Measurements from ENCODE around the gene PPP2R2C.

The PPP2R2C gene

DNA sequence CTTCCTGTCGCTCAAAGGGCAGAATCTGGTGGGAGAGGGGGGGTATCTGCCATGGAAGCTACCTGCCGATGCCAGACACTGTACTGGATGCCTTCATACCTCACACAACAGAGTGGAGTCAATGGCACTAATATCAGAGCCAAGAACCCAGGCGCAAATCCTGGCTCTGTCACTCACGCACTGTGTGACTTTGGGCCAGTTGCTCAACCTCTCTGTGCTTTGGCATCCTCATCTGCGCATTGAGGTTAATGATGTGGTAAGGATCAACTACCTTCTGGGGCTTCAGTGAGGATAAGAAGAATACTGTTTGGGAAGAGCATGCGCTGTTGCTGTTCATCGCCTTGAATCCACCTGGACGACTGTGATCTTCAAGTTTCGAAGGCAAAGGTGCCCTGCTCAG, 70.6 kb downstream of the PPP2R2C start:
- no peak overlapping the region for H3K4me3 ChIP-seq (ENCODE audit: low read depth, low read length)
- no peak for TF ChIP-seq CTCF (IDR thresholded peaks at IDR 0.05; ENCODE audit: control insufficient read depth, extremely low read depth, insufficient read depth)
- DNase-seq (ENCODE audit: low read depth) = no peak

GRCh38 chr4:6396696-6397236, 75.6 kb downstream of the PPP2R2C start:
- no peak overlapping the region for H3K4me3 ChIP-seq (ENCODE audit: low read depth, low read length)
- TF ChIP-seq CTCF (IDR thresholded peaks at IDR 0.05; ENCODE audit: control insufficient read depth, extremely low read depth, insufficient read depth) = no peak
- DNase-seq (ENCODE audit: low read depth) = no peak

DNA sequence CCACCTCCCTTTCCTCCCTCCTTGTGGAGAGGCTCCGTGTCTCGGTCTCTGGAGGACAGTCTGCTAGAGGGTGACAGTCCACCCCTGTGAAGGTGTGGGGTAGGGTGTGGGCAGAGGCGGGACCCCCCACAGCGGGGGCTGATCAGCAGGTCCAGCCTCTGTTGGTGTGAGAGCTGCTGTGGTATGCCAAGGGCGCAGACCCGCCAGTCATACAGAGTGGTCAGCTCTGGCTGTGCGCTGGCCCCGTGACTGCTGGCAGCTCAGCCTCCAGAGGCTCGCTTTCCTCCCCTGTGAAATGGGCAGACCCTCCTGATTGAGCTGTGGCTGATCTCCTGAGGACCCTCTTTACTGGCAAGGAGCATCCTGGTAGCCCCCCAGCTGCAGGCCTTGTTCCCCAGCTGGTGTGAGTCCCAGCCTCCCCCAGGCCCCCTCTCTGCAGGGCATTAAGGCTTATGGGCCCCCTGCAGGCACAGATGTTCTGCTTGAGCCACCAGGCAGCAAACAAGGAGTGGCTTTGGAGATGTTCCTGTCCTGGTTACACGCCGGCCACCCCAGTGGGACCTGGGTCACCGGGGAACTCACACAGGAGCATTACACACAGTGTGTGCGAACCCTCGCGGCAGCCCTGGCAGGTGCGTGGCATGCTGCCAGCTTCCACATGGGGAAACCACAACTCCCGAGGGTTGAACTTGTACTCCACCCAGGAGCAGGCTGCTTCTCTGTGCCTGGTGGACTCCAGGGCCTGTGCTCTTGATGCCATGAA, 76.8 kb downstream of the PPP2R2C start:
- no peak for TF ChIP-seq CTCF (IDR thresholded peaks at IDR 0.05; ENCODE audit: control insufficient read depth, extremely low read depth, insufficient read depth)
- no peak for DNase-seq (ENCODE audit: low read depth)
- H3K4me3 ChIP-seq (ENCODE audit: low read depth, low read length) = no peak overlapping the region

- no peak for DNase-seq (ENCODE audit: low read depth)
- H3K4me3 ChIP-seq (ENCODE audit: low read depth, low read length) = no peak overlapping the region
- no peak for TF ChIP-seq CTCF (IDR thresholded peaks at IDR 0.05; ENCODE audit: control insufficient read depth, extremely low read depth, insufficient read depth)
Measured at GRCh38 chr4:6394671-6395081, 77.7 kb downstream of the PPP2R2C start.

GRCh38 chr4:6393544-6394475, 78.6 kb downstream of the PPP2R2C start:
- DNase-seq (ENCODE audit: low read depth) = peak; percentile 13
- no peak for TF ChIP-seq CTCF (IDR thresholded peaks at IDR 0.05; ENCODE audit: control insufficient read depth, extremely low read depth, insufficient read depth)
- no peak overlapping the region for H3K4me3 ChIP-seq (ENCODE audit: low read depth, low read length)

DNA sequence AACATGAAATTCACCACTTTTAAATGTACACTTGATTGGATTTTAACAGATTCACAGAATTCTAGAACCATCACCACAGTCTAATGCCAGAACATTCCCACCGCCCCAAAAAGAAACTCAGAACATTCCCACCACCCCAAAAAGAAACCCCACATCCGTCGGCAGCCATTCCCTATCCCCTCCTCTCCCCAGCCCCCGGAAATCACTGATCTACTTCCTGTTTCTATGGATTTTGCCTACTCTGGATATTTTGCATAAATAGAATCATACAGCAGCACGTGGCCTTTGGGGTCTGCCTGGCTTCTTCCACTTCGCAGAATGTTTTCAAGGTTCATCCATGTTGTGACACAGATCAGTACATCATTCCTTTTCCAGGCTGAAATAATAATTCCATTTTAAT, 79.3 kb downstream of the PPP2R2C start:
- DNase-seq (ENCODE audit: low read depth) = no peak
- no peak for TF ChIP-seq CTCF (IDR thresholded peaks at IDR 0.05; ENCODE audit: control insufficient read depth, extremely low read depth, insufficient read depth)
- no peak overlapping the region for H3K4me3 ChIP-seq (ENCODE audit: low read depth, low read length)
